MCF 10A (cell line): ENCODE measurements around the gene CTNND1. TPM values are rescaled to one million over a fixed set of nuclear protein-coding genes. Genes with fewer than 3 reads are reported as not detected.

Source experiments
- BruUV-seq: library from RNA; stranded (reverse); fragments of 400-500 nt; replicated peaks from 2 replicates; lab custom pipeline; 2021; lab: Mats Ljungman, UMichigan
- CTCF ChIA-PET: fragments of 300-600 bp; sonication (Branson Sonifier 250); formaldehyde crosslinking; extraction: SDS; loops from one replicate; lab custom pipeline; 2021; ENCODE audit warnings: antibody characterized with exemption, inconsistent platforms; lab: Yijun Ruan, JAX
- POLR2A ChIA-PET: fragments of 300-600, 350-650 bp; sonication (Branson Sonifier 250); formaldehyde crosslinking; extraction: SDS; loops from one replicate; lab custom pipeline; 2020; ENCODE audit warnings: antibody characterized with exemption, inconsistent platforms; lab: Yijun Ruan, JAX
- DNase-seq: peaks from one replicate; pipeline ENCODE4 v3.0.0-alpha.2; 2018; ENCODE audit not compliant: unreplicated experiment
- H3K27ac Mint-ChIP-seq: one replicate; pipeline ENCODE4 v1.8.0; 2022; ENCODE audit warnings: mild to moderate bottlenecking, low read depth, mixed read lengths; ENCODE audit not compliant: unreplicated experiment
- H3K27me3 Mint-ChIP-seq: one replicate; pipeline ENCODE4 v1.8.0; 2022; ENCODE audit warnings: mixed read lengths; ENCODE audit not compliant: insufficient read depth, unreplicated experiment
- H3K36me3 Mint-ChIP-seq: one replicate; pipeline ENCODE4 v1.8.0; 2022; ENCODE audit warnings: mild to moderate bottlenecking, moderate library complexity, mixed read lengths; ENCODE audit not compliant: insufficient read depth, unreplicated experiment
- H3K4me1 Mint-ChIP-seq: one replicate; pipeline ENCODE4 v1.8.0; 2022; ENCODE audit warnings: mixed read lengths; ENCODE audit not compliant: insufficient read depth, unreplicated experiment
- H3K4me3 Mint-ChIP-seq: one replicate; pipeline ENCODE4 v1.8.0; 2022; ENCODE audit warnings: mild to moderate bottlenecking, moderate library complexity, mixed read lengths; ENCODE audit not compliant: unreplicated experiment
- H3K9me3 Mint-ChIP-seq: one replicate; pipeline ENCODE4 v1.8.0; 2022; ENCODE audit warnings: mixed read lengths; ENCODE audit not compliant: unreplicated experiment
- CTCF ChIP-seq: fragments of 200-600 bp; IDR thresholded peaks from one replicate; pipeline ENCODE4 v1.8.0; 2022; ENCODE audit warnings: antibody characterized with exemption, mild to moderate bottlenecking; ENCODE audit not compliant: unreplicated experiment
- intact Hi-C: fragments of 100-400 bp; cut with micrococcal nuclease; formaldehyde crosslinking; loops from 2 replicates; pipeline ENCODE4 v1.14.1; 2022
- total RNA-seq: library from RNA; stranded (reverse); gene quantifications from 2 replicates; pipeline ENCODE4 v1.2.3, GENCODE V29; 2022

Gene CTNND1
- total RNA-seq, 1 experiment from 2014 or later, result 114 TPM

- H3K36me3 Mint-ChIP-seq, result no peaks in the 10 kb centered on the region
- H3K27me3 Mint-ChIP-seq, result no peaks in the 10 kb centered on the region
- no peak for DNase-seq
- TF ChIP-seq CTCF, result no peak
- H3K4me1 Mint-ChIP-seq, result no peaks in the 10 kb centered on the region
- POLR2A ChIA-PET, result interaction anchor here (1.2 to 9.6 kb wide), 4 partner anchors 19 to 82 kb away, joined by 3 to 285 read pairs (median 110); no protein-coding TSS in a partner anchor
- no peak overlapping the region for H3K27ac Mint-ChIP-seq
- no peak overlapping the region for H3K4me3 Mint-ChIP-seq
- CTCF ChIA-PET, result interaction anchor here (0.6 to 12.8 kb wide), 5 partner anchors 27 to 800 kb away, joined by 4 to 312 read pairs (median 5); no protein-coding TSS in a partner anchor
- no peaks in the 10 kb centered on the region for H3K9me3 Mint-ChIP-seq
- intact Hi-C loops, result no loop called here
- BruUV-seq, result no TSS peak
Measured at GRCh38 chr11:57758174-57758573, 3.4 kb upstream of the CTNND1 start.

GRCh38 chr11:57762235-57762861, 746 bp downstream of the CTNND1 start:
- peak overlapping the region; percentile 96 for H3K27ac Mint-ChIP-seq
- intact Hi-C loops, result loop anchor here (1.0 to 5.0 kb wide), 3 partner anchors 16 to 295 kb away; no protein-coding TSS in a partner anchor
- ChIA-PET CTCF (interaction anchor here (0.8 to 12.8 kb wide), 10 partner anchors 8 to 750 kb away, joined by 3 to 312 read pairs (median 10); partner anchors contain the start of genes BTBD18 and SELENOH), POLR2A (interaction anchor here (0.7 to 9.6 kb wide), 23 partner anchors 8 to 436 kb away, joined by 3 to 285 read pairs (median 6); partner anchors contain the start of genes BTBD18, MED19, SELENOH and SLC43A3)
- peaks cover 27% of the 10 kb centered on the region for H3K4me1 Mint-ChIP-seq
- no peaks in the 10 kb centered on the region for H3K36me3 Mint-ChIP-seq
- no peaks in the 10 kb centered on the region for H3K9me3 Mint-ChIP-seq
- TSS peak; percentile 82 for BruUV-seq
- TF ChIP-seq CTCF, result no peak
- H3K4me3 Mint-ChIP-seq, result peak overlapping the region; percentile 83
- DNase-seq, result peak; percentile 46
- H3K27me3 Mint-ChIP-seq, result no peaks in the 10 kb centered on the region

GRCh38 chr11:57763568-57763967, 2.0 kb downstream of the CTNND1 start:
- no TSS peak for BruUV-seq
- CTCF ChIA-PET, result interaction anchor here (0.7 to 12.8 kb wide), 10 partner anchors 8 to 1511 kb away, joined by 3 to 312 read pairs (median 6); partner anchors contain the start of genes BTBD18 and SELENOH
- H3K9me3 Mint-ChIP-seq, result no peaks in the 10 kb centered on the region

More at GRCh38 chr11:57763568-57763967, 2.0 kb downstream of the CTNND1 start:
- Mint-ChIP-seq H3K4me3 (peak overlapping the region; percentile 83), H3K27ac (peak overlapping the region; percentile 96), H3K27me3 (no peaks in the 10 kb centered on the region), H3K36me3 (no peaks in the 10 kb centered on the region), H3K4me1 (peaks cover 27% of the 10 kb centered on the region)
- intact Hi-C loops, result loop anchor here (2.0 to 5.0 kb wide), 2 partner anchors 15 to 294 kb away; no protein-coding TSS in a partner anchor
- no peak for TF ChIP-seq CTCF
- peak; percentile 67 for DNase-seq
- POLR2A ChIA-PET, result interaction anchor here (0.7 to 9.6 kb wide), 13 partner anchors 12 to 1172 kb away, joined by 3 to 285 read pairs (median 22); partner anchors contain the start of genes BTBD18, MED19, SELENOH and TMX2
